HG03432 (cell line): Measurements from ENCODE around the gene ZBTB24.

Experiments used
- ATAC-seq: cut with Tn5 transposase; IDR thresholded peaks from one replicate; pipeline ENCODE4 v1.9.1; 2021; ENCODE audit warnings: mild to moderate bottlenecking, moderate library complexity; ENCODE audit not compliant: unreplicated experiment

The ZBTB24 gene

GRCh38 chr6:109503327-109504224 is 20.6 kb upstream of the ZBTB24 start:
- no peak for ATAC-seq

DNA sequence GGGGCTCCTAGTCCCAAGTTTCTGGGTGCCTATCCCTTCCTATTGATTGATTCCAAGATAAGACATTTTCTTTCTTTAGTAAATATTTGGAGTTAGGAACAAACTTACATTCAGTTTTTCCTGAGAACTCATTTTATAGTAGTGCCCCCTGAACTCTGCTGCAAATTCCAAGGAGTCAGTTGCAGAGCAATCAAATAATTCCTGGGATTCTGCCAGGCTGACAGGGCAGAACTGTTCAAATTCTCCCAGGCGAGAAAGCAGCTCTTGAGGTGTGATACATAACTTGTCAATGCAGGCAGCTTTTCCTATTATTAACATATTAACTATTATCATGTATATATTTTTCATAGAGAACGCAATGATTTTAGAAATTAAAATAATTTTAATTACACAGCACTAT is 15.9 kb upstream of the ZBTB24 start:
- ATAC-seq: no peak

GRCh38 chr6:109498052-109498451 is 15.0 kb upstream of the ZBTB24 start:
- no peak for ATAC-seq

GRCh38 chr6:109496036-109496772 is 13.2 kb upstream of the ZBTB24 start:
- no peak for ATAC-seq

GRCh38 chr6:109493865-109494264 is 10.8 kb upstream of the ZBTB24 start:
- no peak for ATAC-seq

GRCh38 chr6:109491207-109491938 is 8.4 kb upstream of the ZBTB24 start:
- ATAC-seq: no peak

DNA sequence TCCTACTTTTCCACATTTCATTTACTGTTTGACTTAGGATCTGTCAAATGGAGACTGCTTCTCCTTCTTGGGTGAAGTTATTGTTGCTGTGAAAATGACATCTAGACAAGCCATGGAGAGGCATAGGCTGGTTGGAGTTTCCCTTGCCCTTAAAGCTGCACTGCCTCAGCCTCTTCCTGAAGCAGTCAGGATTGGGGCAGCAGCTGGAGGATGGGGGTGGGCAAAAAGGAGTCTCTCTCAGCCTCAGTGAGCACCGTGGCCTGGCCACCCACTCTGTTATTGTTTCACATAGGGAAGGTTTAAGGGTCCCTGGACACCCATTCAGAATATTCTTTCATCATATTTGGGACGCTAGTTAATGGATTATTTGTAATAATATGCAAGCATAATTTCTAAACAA is 7.7 kb upstream of the ZBTB24 start:
- no peak for ATAC-seq

DNA sequence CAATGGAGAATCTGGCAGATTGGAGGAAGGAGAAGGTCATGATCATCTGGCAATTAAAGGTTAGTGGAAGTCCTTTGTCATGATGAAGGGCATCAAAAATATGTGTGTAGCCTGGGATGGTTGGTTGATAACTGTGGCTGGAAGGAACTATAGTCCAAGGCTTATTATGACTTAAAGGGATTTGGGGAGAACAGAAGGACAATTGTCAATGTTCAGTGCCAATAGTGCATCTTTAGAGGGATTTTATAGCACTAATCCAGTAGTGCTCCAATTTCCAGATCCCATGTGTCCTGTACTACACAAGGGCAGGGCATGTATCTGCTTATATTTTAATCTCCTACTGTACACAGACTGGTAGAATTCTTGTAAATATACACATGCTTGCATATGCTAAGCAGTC is 5.0 kb upstream of the ZBTB24 start:
- ATAC-seq: no peak

DNA sequence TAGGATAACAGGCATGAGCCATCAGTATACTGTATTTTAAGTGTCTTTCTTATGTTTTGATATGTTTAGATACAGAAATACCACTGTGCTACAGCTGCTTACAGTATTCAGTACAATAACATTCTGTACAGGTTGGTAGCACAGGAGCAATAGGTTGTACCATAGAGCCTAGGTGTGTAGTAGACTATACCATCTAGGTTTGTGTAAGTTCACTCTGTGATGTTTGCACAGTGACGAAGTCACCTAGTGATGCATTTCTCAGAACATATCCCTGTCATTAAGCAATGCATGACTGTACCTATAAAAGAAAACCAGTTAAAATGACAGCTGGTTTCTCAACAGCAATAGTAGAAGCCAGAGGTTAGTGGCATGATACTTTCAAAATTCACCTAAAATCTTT is 3.0 kb upstream of the ZBTB24 start:
- no peak for ATAC-seq

DNA sequence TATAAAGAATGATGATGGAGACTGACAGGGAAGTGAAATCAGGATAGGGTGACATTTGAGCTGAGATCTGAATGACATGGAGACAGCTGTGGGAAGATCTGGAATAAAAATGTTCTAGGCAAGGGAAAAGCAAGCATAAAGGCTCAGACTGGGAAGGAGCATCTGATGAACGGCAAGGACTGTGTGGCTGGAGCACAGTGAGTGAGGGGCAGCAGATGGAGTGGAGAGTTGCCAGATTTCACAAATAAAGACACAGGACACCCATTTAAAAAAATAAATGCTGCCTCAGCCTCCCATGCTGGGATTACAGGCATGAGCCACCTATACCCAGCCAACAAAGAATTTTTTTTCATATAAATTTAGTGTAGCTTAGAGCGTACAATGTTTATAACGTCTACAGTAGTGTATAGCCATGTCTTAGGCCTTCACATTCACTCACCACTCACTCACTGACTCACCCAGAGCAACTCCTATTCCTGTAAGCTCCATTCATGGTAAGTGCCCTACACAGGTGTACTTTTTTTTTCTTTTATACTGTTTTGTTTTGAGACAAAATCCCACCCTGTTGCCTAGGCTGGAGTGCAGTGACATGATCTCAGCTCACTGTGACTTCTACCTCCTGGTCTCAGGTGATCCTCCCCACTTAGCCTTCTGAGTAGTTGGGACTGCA is 2.4 kb upstream of the ZBTB24 start:
- ATAC-seq: no peak

DNA sequence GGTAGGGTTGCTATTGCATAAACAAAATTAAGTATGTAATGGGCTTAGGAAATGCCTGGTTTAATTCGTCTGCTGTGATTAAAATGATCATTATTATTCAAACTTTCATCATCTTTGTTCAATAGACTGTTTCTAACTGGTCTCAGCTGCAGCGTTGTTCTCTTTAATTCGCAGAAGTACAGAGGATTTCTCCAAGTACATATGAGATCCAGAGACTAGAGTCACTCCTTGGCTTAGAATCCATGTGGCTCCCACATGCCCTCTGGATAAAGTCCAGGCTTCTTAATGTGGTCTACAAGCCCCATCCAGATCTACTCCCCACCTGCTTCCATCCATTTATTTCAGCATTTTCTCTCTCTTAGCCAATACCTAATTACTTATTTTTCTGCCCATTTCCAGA is 1.1 kb upstream of the ZBTB24 start:
- no peak for ATAC-seq

GRCh38 chr6:109483735-109484057 is 677 bp upstream of the ZBTB24 start:
- no peak for ATAC-seq

DNA sequence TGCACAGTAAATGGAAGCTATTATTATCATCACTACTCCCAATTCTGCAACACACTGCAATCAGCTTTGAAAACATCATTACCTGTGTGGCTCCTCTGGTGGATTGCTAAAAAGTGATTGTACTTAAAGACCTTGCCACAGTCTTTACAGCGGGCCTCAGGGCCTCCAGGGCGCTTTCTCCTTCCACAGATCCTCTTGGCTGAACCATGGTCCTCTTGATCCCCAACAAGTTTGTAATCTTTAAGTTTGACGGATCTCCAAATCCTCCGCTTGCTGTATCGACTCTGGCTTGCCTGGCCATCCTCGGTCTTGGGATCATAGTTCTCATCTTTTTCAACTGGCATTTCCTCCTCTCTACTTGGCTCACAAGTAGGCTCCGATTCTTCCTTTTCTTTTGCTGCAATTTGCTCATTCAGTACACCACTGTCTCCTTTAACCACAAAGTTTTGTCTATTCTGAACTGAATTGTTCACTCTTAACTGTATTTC is 2.0 kb downstream of the ZBTB24 start:
- no peak for ATAC-seq

DNA sequence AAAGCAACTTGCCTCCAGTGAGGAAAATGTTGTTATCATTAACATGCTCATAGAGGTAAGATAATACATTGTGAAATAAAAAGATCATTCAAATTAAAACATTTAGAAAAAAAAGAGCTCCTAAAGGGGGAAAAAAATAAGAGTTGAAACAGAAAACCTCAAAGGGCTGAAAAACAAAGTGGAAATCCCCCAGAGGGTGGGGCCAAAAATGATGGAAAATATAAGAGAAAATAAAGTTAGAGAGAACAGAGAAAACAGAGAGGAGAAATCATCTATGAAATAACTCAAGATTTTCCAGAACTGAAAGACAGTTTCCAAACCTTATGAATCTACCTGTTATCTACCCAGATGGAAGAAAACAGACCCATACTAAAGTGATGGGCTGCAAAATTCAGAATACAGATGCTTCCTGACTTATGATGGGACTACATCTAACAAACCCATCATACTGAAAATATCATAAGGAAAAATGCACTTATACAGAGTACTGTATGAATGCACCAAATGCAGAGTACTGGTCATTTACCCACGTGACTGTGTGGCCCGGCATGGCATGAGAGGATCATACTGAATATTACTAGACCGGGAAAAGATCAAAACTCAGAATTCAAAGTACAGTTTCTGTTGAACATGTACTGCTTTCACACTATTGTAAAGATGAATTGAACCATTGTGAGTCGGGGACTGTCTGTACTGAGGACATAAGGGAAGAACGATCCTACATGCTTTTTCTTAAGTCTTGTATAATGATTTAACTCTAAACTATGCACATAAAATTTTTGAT is 4.0 kb downstream of the ZBTB24 start:
- no peak for ATAC-seq

DNA sequence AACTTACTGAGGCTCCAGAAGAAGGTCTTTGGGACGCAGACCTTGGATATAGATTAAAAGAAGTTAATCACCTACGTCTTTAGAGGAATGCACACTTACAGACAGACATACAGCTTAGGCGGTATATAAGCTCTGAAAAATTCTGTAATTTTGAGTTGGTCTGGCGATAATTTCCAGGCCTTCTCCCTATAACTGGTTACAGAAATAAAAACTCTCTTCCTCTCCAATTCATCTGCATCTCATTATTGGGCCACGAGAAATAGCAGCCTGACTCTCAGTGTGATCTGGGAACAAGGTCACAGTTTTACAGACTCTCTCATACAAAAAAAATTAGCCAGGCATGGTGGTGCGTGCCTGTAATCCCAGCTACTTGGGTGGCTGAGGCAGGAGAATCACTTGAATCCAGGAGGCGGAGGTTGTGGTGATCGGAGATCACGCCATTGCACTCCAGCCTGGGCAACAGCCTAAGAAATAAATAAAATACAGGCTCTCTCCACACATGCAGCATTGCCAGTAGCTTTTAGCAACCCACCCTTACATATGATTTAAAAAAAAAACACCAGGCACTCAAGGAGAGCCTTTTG is 4.7 kb downstream of the ZBTB24 start:
- no peak for ATAC-seq

DNA sequence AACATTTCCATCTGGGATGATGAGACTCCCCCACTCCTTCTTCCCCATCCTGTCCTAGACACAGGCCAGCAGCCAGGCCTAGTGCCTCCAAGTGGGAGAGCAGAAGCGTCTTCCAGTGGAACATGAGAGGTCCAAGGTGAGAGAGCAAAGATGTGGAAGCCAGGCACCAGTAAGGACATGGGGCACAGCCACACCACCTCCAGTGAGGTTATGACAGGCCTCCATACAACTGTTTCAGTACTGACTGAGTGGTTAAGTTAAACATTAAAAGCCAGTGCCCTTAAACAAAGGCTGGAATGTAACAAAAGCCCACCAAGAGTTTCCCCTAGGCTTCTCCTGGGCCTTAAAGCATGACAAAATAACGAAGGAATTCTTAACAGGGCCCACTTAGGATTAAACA is 5.3 kb downstream of the ZBTB24 start:
- peak; percentile 58 for ATAC-seq

- no peak for ATAC-seq
Measured at GRCh38 chr6:109477184-109477583, 5.8 kb downstream of the ZBTB24 start.

- no peak for ATAC-seq
Measured at GRCh38 chr6:109475625-109476024, 7.4 kb downstream of the ZBTB24 start.

DNA sequence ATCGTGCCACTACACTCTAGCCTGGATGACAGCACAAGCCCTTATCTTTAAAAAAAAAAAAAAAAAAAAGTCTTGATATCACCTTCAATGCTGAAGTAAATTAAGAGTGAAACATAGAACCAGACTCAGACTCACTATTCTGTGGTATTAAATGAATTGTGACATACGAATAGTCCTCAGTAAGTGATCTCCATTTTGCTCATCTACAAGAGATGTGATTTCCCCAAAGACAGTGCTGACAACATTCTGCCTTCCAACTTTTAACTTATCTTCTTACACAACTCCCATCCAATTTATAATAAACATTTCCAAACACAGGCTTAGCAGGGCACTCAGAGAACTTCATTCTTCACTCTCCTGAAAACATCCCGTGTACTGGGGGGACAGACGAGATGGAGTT is 8.0 kb downstream of the ZBTB24 start:
- ATAC-seq: no peak

- no peak for ATAC-seq
Measured at GRCh38 chr6:109473120-109473519, 9.9 kb downstream of the ZBTB24 start.
